HCEC 1CT (cell line): ENCODE data around the gene BRF1.
"Not testable (repeated sequence)": the region's sequence is repeated elsewhere in the genome, so short reads cannot be mapped to it uniquely, and the experiment has no call there.

Experiments used
- DNase-seq: peaks from one replicate; pipeline ENCODE4 v3.0.0-alpha.2; 2017

Gene BRF1

DNA sequence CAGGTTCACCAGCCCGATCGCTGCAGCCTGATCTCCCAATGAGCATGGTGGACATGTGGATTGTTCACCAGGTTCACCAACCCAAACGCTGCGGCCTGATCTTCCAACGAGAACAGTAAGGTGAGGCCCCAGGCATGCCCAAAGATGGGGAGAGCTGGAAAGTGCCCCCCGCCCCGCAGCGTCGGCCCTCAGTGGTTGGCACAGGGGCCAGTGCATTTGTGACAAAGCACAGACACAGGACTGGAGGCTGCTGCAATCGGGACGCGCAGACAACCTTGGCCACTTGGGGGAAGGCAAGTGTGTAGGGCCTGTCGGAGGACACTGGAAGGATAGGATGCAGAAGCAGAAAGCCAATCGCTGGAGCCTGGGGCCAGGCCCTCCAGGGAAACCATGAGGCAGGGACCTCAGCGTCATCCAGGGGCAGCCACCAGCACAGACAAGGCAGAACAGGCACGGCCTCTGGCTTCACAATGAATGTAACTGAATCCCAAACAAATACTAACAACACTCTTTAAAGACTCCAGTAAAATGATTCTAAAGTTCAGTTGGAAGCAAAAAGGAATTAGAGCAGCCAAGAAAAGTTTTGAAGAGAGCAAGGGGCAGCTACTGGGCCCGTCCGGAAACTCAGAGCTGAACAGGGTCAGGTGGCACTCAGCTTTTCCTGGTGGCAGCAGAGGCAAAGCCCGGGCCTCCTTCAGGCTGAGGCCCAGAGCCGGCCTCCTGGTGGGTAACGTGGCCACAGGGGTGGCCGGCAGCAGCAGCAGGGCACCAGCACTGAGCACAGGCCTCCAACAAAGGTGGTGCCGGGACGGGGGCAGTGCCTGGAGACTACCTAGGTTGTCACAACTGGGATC, 13.3 kb downstream of the BRF1 start:
- DNase-seq = no peak

DNA sequence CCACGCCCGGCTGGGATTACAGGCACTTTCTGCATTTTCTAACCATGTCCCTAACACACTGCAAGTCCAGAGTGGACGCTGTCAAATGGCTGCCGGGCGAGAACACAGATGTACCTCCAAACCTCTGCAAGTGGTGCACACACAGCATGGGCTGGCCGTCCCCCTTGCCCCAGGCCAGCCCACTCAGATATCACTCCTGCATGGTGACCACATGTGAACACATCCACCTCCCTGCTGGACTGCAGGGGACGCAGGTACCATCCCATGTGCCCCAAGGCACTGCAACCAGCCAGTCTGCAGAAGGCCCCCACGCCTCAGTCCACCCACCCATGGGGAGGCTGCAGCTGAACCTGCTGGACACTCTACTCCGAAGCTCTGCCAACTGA, 14.0 kb downstream of the BRF1 start:
- no peak for DNase-seq

DNA sequence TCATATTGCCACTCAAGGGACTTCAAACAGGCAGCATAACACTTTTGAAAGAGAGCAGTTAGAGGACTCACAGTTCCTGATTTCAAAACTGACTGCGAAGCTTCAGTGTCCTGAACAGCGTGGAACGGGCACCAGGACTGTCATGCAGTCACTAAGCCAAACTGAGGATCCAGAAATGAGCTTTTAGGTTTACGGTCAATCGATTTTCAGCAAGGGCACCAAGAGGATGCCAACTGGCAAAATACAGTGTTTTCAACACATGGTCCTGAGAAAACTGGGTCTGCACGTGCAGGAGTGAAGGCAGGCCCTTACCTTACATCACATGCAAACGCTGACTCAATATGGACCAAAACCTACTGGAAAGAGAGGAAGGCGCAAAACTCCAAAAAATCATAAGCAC, 15.6 kb downstream of the BRF1 start:
- no peak for DNase-seq

DNA sequence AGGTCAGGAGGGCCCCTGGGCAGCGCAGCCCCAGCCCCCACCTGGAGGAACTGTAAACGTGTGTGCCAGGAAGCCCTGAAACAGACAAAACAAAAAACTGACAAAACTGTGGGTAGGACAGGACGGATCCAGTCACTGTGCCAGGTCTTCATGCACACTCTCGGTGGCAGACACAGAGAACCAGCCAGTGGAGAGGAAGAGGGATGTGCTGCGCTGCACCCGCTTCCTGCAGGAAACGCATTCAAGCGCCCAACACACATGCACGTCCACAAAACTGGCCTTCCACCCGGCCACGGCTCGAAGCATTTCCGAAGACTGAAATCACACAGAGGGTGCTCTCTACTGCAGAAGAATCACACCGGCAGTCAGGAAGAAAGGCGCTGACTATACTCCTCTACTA, 16.9 kb downstream of the BRF1 start:
- DNase-seq = no peak

DNA sequence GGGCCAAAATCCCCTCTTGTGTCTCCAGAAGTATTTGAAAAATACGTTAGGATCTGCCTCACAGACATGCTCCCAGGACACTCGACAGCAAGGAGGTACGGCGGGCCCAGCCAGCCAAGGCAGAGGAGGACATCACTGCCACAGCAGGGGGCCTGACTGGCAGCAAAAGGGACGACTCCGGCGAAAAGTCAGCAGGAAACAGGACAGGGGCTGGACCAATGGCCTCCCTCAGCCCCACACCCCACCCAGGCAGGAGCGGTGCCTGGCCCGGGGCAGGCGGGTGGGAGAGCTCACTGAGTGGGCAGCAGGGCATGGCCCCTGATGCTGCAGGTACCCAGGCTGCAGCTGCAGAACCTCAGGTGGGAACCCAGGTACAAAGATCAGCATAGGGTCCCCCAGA, 17.8 kb downstream of the BRF1 start:
- DNase-seq = no peak

DNA sequence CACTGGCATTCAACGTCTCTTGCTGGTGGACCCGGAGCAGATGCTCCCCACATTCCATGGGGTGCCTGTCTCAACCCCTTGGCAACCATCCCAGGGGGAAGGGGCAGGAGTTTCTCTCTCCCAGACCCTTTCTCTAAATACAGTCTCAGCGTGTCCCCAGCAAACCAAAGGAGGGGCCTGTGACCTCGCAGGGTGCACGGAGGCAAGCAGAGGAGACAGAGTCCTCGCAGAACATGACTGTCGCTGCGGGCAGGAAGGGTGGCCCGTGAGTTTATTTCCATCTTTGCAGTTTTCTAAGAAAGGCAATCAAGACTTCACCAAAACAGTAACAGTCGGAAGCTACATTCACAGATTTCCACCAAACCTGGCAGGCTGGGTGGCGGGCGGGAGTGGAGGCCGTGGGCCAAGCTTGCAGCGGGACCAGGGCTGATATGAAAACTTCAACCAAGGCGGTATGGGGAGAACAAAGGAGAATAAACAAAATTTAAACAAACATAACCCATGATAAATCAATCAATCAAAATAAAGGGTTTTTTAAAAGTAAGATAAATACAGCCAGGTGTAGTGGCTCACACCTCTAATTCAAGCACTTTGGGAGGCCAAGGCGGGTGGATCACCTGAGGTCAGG, 18.6 kb downstream of the BRF1 start:
- no peak for DNase-seq

DNA sequence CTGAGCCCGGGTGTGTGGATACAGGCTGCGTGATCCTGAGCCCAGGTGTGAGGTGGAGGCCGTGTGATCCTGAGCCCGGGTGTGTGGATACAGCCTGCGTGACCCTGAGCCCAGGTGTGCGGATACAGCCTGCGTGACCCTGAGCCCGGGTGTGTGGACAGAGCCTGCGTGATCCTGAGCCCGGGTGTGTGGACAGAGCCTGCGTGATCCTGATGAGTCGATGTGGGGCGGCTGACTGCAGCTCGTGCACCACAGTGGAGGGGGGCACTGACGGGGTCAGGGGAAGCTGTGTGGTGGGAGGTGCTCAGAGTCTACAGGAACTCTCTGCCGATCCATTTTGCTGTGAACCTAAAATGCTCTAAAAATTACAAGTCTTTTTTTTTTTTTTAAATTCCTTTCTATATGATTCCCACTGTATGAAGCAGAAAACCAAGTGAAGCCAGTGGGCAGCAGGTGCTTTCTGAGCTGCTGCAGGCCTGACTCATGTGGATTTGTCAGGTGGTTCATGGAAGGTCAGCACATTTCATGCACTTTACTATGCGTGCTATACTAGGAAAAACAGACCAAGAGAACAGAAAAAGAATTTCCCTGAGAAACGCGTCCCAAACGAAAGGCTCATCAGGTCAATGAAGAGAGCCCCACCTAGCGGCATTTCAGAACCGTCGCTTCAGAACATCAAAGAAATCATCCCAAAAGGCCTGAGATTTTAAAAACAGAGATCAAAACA, 19.3 kb downstream of the BRF1 start:
- peak; percentile 57 for DNase-seq

DNA sequence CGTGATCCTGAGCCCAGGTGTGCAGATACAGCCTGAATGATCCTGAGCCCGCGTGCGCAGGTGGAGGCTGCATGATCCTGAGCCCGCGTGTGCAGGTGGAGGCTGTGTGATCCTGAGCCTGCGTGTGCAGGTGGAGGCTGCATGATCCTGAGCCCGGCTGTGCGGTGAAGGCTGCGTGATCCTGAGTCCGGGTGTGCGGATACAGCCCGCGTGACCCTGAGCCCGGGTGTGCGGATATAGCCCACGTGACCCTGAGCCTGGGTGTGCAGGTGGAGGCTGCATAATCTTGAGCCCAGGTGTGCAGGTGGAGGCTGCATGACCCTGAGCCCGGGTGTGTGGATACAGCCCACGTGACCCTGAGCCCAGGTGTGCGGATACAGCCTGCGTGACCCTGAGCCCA, 20.3 kb downstream of the BRF1 start:
- DNase-seq = no peak

DNA sequence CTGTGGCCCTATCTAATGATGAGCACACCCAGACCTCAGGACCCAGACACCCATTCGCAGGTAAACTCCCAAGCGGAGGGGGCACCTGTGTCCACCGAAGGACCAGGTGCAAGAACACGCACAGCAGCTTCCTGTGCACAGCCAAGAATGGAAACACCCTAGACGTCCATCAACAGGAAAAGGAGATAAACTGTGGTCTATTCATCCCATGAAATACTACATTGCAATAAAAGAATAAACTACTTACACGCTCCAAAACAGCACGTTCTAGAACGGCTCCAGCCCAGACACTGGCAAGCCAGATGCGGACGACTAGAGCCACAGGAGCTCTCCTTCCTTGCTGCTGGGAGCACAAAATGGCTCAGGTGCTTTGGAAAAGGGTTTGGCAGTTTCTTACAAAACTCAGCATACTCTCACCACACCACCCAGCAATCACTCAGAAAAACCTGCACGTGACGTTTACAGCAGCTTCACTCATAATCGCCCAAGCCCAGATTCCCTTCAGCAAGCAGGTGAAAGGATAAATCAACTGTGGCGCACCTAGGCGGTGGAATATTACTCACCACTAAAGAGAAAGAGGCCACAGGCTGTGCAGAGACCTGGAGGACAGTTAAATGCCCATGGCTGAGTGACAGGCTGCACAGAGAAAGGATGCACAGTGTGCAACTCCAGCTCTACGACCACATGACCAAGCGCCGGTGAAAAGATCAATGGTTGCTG, 21.0 kb downstream of the BRF1 start:
- no peak for DNase-seq

DNA sequence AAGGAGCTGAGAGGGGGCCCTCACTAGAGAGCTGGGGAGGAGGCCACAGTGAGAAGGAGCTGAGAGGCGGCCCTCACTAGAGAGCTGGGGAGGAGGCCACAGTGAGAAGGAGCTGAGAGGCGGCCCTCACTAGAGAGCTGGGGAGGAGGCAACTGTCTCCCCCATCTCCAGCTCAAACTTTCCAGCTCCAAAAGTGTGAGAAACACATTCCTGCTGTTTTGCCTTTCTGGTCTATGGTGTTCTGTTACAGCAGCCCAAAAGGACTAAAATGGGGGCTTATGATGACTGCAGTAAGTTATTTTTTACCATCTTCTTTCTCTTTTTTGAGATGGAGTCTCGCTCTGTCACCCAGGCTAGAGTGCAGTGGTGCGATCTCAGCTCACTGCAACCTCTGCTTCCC, 23.4 kb downstream of the BRF1 start:
- DNase-seq = not testable (repeated sequence)

DNA sequence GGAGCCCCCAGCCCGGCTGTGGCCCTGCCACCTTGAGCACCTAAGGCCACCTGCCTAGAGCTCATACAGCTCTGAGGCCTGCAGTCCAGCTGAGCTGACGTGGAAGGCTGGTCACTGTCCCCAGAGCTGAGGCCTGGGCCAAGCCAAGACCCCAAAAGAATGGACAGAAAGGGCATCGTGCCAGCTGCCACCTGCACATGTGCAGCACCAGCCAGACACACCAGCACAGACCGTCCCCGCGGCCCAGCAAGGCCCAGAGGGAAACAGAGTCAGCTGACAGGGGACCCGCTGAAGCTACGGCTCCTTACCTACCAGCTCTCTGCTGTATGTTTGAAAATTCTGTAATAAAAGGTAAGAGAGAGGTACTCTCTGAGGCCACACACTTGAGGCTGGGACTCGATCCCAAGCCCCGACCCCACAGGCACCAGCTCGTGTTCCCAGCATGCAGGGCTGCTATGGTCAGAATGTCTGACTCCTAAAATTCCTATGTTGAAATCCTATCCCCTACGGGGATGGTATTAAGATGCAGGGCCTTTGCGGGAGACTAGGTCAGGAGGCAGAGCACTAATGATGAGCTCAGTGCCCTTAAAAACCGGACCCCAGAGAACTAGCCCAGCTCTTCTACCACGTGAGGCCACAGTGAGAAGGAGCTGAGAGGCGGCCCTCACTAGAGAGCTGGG, 25.4 kb downstream of the BRF1 start:
- peak; percentile 27 for DNase-seq

DNA sequence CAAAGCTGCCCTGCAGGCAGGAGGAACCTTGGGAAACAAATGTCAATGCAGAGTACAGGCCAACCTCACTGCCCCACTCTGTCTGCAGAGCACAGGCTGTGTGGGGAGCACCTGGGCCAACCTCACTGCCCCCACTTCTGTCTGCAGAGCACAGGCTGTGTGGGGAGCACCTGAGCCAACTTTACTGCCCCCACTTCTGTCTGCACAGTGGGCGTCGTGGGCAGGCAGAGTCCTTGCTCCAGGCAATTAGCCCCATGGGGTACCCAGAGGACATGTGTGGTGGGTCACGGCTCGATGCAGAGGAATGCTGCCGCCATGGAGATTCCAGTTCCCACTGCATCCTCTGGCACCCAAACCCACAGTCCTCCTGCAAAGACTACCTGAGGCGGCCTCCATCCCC, 26.2 kb downstream of the BRF1 start:
- DNase-seq = no peak

DNA sequence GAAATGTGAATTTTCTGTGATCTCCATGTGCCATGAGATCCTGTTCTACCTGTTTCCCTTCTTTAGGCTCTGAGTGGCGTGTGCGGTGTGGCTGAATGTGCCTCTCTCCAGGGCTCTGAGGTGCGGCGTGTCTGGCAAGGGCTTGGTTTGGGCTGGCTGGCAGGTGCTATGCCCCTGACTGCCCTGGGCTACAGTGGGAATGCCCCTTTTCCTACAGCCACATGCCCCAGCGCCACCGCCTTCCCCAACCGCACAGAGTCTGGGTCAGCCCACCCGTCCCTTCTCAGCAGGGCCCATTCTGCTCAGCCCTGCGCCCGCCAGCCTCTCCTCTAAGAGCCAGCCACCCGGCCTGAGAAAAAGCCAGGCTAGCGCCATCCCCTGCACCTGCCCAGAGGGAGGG, 27.7 kb downstream of the BRF1 start:
- no peak for DNase-seq

DNA sequence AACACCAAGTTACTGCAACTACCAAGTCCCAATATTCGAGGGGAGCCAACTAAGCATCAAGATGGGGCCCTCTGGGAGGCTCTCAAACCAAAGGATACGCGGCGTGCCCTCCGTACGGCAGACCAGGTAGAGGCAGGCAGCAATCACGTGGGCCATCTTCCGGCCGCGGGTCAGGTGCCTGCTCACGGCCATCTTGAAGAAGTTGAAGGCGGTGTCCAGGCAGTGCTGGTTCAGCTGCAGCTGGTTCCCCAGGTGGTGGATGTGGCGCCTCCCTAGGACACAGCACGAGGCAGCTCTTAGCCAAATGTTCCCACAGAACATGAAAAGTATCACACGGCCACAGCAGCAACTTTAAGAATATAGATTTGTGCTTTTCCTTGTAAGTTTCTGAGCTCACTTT, 28.2 kb downstream of the BRF1 start:
- DNase-seq = no peak

DNA sequence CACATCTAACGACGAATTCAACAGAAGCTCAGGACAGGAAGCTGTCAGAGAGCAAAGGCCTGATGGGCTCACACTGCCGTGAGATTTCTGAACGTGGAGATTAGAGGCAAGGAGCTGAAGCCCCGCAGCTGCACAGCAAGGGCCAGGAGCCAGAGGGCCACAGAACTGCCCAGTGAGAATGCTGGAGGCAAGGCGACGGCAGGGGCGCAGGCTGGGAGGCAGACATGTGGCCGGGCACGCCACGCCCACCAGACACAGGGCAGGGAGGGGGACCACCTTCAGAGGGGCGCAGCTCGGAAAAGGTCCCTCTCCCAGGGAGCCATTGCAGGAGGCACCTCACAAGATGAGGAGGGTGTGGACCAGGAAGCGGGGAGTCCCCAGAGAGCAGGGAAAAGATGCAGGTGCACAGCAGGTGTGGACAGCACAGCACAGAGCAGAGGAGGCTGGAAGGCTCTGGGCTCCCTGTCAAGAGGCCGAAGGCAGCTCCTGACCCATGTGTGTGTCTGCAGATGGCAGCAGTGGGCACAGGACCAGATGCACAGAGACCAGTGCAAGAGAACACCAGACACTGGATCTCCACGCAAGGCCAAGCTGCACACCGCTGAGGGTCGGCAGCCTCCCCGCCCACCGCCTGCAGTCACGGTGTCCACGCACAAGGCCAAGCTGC, 29.4 kb downstream of the BRF1 start:
- DNase-seq = no peak

DNA sequence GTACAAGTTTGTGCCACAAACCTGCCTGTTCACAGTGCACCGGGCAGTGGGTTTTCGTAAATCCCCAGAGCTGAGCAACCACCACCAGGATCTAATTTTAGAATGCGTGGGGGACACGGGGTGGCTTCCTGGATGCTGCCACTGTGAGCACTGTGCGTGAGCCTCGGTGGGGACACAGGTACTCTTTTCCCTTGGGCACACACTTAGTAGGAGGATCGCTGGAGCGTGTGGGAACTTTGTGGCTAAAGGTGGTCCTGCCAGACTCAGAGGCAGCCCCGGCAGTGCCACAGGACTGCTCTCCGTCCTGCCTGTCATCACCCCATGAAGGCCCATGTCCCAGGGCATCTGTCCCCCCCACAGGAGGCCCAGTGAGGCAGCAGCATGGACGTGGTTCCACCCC, 31.4 kb downstream of the BRF1 start:
- DNase-seq = no peak

DNA sequence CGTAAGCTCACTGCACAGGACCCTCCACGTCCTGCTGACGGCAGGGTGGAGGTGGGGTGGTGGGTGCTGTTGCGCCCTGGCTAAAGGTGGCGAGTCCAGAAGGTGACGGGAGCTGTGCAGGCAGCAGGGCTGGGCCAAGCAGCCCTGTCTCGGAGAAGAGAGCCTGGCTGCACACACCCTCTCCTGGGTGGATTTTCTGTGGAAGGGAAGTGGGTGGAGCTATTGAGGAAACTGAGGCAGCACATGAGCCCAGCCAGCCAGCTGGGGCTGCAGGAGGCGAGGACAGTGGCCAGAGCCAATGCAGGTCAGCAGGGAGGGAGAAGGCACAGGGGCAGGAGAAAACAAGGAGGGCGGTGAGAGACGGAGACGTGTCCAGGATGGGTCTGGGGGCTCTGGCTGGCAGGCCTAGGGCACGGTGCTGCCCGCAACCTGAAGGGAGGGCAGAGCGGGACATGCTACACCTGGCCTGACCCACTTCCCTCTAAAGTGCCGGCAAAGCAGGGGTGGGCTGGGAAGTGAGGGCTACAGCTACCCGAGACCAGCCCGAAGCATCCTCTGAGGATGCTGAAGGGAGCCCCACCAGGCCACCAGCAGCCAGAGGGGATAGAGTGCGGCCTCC, 32.0 kb downstream of the BRF1 start:
- no peak for DNase-seq

DNA sequence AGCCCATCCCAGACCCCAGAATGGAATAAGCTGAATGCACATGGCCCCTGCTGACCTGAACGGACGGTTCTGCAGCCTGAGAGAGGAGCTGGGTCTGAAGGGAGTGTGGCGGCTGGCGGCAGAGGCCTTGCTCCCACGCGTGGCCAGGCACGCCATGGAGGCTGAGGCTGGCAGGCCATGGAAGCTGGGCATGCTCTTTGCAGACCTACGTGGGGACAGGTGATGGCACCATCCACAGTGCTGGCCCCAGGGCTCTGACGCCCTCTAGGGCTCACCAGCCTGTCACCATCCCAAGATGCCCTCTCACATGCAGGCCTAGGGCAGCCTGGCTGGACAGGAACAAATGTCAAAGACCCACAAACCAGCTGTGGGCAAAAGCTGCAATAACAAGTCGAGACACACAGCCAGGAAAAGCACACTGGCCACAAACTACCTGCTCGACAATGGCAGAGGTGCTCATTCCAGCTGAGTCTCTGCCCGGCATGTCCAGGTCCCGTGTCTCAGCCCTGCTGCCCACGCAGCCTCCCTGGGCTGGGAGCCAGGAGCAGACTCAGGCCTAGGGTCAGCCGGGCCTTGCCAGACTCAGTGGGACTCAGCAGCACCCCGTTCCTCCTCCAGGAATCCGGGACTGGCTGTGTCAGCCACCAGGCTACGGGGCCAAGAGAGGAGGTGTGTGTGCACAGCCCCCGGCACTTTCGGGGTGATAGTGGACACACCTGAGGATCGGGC, 32.8 kb downstream of the BRF1 start:
- DNase-seq = no peak

DNA sequence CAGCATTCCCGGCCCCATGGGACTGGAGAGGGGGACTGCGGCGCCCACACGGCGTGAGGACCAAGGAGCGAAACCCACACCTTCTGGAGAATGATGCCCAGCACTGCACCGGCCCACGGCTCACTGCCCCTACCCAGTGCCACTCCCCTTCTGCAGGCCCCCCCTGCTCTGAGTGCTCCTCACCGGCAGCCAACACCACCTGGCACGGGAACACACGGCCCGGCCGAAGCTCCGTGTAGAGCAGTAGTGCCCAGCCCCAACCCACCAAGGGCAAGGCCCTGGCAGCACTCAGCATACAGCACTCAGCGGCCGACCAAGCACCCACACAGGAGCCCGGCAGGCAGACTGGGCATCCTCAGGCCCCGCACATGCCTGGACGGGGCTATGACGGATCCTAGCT, 39.0 kb downstream of the BRF1 start:
- DNase-seq = no peak

DNA sequence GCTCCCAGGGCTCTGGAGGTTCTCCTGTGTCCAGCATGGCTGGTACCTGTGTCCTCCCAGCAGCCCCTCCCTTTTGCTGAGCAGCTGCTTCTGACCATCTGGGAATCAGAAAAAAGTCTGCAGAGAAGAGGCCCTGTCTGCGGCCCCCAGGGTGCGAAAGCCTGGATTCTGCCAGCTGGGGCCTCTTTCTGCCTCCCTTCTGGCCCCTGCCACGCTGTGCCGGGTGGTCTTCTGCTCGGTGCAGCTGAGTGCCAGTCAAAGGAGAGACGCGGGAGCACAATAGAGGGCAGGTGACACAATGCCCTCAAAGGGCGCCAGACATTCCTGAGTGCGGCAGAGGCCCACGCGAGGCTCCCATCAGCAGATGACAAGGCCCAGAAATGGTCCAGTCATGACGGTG, 39.8 kb downstream of the BRF1 start:
- DNase-seq = no peak

DNA sequence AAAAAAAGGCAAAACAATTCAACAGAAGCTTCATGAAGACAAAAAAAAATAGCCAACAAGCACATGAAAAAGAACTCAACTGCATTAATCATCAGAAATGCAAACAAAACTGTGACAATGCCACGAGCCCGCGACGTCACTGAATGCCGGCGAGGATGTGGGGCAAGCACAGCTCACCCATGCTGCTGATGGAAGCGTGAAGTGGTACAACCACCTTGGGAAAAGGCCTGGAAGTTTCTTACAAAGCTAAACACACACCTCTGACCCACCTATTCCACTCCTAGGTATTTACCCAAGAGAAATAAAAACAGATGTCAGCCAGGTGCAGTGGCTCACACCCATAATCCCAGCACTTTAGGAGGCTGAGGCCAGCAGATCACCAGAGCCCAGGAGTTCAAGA, 42.0 kb downstream of the BRF1 start:
- DNase-seq = no peak
